HG03066 (cell line): Measurements from ENCODE around the gene CELA3B.
"Not testable (repeated sequence)": the region's sequence is repeated elsewhere in the genome, so short reads cannot be mapped to it uniquely, and the experiment has no call there.

ENCODE experiments used
- ATAC-seq: cut with Tn5 transposase; IDR thresholded peaks from one replicate; pipeline ENCODE4 v1.9.1; 2021; ENCODE audit warnings: low read depth; ENCODE audit not compliant: unreplicated experiment

Gene CELA3B, protein sequence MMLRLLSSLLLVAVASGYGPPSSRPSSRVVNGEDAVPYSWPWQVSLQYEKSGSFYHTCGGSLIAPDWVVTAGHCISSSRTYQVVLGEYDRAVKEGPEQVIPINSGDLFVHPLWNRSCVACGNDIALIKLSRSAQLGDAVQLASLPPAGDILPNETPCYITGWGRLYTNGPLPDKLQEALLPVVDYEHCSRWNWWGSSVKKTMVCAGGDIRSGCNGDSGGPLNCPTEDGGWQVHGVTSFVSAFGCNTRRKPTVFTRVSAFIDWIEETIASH

DNA sequence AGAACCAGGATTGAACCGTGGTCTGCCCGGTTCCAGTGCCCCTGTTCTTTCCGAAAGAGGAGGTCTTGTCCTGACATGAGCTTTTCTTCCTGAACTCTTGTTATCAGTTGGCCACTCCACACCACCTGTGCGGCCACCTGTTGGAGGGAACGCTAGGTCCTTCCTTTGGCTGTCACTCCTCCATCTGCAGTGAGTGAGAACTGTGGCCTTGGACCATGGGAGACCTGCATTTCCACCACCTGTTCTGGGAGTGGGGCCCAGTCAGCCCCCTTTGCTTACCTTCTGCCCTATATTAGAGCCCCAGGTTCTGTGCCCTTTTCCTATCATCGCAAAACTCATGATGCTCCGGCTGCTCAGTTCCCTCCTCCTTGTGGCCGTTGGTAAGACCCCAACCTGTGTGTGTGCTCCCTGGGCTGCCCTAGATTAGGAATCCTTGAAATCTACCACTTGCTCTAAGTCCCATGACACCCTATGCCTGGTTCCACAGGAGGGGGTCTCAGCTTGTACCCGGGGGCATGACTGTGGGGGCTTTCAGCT lies at the start of gene CELA3B:
TSS of gene CELA3B (plus strand) at position 320 of the 537 bp plus-strand sequence. CDS start at position 338, 18 bp downstream.
- ATAC-seq, result not testable (repeated sequence)

DNA sequence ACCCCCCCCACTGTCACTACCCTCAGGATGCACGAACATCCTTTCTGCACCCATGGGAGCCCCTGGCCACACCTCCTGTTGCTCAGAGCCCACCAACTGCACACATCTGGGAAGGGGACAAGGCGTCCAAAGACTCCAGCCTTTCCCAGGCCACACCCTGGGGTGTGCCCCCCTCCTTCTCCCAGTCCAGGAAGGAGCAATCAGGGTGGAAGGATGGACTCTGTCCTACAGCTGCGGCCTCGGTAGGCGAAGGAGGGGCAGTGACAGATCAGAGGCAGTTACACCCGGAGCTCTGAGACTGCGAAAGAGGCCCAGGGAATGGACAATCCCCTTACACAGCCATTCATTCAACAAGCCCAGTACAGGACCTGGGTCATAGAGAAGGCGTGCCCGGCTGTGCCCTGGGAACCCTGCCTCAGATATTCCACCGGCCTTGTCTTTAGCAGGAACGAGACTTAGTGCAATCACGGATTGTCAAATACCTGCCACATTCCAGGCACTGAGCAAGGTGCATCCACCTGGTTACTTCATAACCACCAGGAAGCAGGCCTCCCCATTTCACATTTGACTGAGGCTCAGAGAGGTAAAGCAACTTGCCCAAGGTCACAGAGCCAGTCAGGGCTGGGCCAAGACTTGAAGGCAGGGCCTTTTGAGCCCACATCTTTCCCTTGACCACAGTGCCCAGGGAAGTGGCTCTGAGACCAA lies 49.1 kb upstream of the CELA3B start:
- no peak for ATAC-seq

DNA sequence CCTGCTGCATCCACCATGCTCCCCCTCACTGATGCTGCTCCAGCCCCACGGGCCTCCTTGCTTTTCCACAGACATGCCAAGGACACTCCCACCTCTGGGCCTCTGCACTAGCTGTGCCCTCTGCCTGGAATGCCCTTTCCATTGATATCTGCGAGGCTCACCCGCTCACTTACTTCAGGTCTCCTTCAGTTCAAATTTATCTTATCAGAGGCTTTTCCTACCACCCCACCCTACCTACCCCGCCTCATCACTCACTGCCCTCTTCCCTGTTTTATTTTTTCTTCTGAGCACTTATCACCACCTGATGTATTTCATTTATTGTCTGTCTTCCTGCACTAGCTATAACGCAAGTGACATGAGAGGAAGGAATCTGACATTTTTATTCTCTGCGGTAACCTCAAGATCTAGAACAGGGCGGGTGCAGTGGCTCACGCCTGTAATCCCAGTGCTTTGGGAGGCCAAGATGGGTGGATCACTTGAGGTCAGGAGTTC lies 46.7 kb upstream of the CELA3B start:
- ATAC-seq, result no peak

DNA sequence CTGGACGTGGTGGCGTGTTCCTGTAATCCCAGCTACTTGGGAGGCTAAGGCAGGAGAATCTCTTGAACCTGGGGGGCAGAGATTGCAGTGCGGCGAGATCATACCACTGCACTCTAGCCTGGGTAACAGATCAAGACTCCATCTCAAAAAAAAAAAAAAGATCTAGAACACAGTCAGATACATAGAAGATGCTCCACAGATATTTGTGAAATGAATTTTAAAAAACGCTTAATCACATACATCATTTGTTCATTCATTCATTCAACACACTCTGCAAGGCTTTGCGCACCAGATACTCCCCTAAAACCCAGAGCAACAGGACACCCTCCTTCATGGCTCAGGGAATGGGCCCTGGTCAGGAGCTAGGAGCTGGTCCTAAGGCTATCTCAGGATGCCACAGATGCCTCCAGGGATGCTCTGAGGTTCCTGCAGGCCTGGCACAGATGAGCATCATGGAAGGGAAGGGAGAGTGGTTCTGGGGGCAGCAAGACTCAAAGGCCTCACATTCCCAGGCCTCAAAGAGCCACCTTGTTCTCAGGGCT lies 46.1 kb upstream of the CELA3B start:
- no peak for ATAC-seq

DNA sequence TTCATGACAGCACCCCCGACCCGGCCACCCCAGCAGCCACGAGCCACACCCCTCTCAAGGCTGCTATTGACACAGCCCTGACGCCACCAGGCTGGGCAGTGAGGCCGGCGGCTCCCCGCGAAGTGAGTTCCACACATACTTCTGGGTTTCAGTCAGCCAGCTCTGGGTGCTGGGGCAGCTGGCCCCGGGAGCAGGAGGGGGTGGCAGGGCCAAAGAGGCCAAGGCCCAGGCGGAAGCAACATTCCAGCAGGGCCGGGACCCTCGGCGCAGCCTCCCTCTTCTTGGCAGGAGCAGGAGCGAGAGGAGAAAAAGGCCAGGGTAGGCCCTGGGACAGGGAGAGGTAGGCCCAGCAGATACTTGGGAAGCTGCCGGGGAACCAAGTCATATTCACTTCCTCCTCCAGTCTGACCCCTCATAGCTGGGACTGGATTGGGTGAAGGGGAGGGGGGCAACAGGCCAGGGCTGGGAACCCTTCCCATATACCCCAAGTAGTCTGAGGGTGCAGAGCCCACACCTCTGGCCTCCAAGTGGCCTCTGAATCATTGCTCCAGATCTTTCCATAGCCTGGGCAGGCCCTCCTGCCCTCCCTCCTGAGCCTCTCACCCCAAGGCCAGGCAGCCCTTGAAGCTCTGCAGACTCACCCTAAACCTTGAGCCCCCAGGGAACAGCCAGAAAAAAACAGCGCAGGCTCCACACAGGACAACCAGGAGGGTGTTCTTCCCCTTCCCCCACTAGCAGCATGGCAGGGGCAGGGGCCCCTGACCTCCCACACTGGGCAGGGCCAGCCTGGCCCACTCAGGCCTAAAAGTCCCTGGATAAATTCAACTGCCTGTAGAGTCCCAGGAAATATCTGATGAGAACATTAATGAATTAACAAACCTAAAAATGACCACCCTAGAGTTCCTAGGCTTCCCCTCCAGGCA lies 45.4 kb upstream of the CELA3B start:
- no peak for ATAC-seq

DNA sequence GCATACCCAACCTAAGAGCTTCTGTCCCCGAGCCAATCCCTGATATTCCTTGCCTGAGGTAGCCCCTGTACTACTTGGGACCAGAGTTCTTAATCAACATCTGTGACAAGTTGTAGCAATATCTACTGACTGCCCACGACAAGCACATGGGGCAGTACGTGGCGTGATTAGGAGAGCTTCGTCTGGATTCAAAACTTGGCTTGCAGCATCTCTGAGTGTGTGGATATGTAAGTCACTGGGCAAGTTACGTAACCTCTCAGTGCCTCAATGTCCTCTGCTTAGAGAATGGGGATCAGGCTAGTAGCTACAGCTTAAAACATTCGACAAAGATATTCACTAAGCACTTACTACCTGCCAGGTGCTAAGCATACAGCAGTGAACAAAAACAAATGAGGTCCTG lies 44.7 kb upstream of the CELA3B start:
- no peak for ATAC-seq

DNA sequence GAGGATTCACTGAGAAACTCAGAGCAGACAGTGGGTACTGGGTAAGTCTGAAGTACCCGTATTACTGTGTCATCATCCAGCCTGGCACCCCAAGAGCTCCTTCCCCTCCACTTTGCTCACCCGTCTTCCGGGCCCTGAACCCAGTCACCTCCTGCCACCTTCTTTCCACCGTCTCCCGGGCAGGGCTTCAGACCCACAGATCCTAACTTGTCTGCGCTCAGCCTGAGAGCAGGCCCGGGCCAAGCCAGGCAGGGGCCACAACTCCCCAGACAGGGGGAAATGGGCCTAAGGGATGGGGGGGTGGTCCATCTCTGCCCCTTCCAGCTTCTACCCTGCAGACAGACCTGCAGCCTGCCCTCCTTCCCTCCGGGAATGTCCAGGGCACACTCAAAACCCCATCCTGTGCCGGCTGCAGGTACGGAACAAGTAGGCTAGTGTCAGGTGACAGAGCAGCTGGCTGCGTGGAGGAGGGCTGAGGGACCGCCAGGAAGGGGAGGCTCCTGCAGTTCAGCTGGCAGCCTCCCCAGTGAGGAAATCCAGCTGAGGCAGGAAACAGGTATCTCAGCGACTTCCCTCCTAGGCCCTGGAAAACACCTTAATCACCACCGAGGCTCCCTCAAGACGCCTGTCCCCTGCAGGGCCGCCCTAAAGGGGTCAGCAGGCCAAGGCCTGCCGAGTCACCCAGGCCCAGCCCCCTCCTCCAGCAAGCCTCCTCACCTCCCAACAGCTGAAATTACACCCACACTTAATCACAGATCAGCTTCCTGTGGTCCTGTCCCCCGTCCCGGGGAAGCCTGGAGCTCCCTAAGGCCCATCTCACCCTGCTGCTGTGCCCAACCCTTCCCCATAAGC lies 43.2 kb upstream of the CELA3B start:
- ATAC-seq, result no peak

DNA sequence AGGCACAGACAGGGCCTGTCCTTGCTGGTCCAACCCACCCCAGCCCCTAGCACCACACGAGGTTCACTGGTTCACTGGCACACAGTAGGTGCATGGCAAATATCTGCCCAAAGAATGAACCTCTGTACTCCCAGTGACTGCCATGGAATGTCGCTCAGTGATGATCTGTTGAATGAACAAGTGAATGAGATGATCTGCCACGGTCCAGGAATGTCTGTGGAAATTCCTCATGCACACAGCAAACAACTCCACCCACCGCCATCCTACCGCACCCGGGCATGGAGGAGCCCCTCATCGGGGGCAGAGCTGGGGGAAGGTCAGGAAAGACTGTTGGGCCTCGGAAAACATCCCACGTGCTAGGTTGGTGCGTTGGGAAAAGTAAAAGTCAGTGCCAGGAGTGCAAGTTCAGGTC lies 41.4 kb upstream of the CELA3B start:
- no peak for ATAC-seq

DNA sequence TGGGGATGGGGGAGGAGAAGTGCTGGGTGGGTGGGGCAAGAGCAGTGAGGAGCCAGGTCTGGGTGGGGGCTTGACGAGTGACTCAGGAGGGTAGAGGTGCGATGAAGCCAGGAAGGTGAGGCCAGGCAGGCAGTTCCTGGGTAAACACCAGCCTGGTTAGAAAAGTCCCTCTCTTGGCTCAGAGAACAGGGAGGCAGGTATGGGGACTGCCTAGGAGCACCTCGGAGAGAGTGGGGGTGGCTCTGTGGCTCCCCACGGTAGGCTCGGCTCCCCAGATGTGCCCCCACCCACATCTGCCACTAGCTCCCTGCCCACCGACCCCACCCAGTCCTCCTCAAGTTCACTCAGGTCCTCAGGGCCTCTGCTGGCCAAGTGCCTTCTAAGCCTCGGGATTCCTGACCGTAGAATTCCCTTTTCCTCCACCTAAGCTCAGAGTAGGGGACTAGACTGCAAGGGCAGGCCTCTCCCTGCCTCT lies 40.9 kb upstream of the CELA3B start:
- ATAC-seq, result no peak

DNA sequence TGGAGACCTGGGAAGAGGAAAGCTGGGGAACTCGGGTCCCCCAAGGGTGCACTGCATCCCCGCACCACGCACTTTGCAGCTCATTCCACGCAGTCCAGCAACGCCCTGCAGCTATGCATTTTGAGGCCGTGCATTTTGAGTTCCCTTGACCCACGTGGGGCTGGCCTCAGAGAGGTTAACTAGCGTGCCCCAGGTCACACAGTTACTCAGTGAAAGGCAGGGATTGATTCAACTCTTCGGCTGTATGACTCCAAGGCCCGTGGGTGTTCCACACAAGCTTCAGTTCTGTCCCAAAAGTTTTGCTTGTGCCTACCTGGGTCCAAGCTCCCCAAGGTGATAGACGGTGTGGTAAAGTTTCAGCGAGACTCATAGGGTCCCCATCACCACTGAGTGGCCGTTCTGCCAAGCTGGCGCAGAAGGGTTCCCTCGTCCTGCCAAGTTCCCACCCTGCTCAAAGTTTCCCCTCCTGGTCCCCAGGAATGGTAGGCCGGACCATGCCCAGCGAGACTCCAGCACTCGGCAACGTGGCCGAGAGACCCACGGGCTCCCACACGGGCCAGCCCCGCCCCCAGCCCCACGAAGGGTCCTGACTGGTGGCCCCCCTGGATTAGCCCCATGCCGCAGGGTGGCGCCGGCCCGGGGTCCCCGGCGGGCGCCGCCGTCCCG lies 40.3 kb upstream of the CELA3B start:
- ATAC-seq, result no peak

DNA sequence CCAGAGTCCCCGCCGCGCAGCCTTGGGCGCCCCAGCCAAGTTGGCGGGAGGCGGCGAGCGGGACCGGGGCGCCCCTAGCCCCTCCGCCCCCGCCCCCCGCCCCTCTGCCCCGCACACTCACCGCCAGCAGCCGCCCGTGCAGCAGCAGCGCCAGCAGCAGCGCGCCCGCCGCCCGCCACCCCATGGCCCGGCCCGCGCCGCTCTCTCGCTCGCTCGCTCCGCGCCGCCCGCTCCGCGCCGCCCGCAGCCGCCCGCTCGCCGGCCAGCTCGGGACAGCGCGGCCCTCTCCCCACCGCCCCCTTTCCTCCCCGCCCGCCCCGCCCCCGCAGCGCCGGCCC lies 39.8 kb upstream of the CELA3B start, which contains the start of gene HSPG2:
TSS of gene HSPG2 (minus strand) at position 277 of the 338 bp plus-strand sequence. CDS start at position 184, 93 bp downstream.
- no peak for ATAC-seq

DNA sequence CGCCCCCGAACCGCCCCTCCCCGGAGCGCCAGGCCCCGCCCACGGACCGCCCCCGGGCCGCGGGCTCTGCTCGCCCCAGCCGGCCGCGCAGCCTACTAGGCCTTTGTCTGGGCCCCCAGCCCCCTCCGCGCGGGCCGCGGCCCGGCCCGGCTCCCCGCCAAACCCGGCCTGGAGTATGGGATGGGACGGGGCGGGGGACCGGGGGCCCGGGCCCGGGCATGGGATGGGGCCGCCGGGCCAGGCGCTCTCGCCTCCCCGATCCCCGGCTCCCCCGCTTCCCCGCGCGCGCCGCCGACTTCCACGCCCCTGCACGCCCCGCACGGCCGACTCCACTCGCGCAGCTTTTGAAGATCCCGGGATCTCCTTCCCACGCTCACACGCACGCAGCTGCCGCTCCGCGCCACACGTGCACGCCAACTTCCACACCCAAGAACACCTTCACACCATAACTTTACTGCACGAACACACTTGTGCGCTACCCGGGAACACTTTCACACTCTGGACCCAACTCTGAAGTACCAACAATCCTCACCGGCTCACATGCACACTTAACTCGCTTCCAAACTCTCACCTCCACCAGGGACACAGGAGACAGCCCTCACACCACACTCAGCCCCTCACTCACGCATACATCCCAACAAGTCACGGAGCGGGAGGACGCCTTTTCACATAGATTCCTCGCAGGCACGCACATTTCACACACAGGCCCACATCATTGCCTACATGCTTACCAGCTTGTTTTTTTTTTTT lies 39.3 kb upstream of the CELA3B start:
- peak; percentile 62 for ATAC-seq

DNA sequence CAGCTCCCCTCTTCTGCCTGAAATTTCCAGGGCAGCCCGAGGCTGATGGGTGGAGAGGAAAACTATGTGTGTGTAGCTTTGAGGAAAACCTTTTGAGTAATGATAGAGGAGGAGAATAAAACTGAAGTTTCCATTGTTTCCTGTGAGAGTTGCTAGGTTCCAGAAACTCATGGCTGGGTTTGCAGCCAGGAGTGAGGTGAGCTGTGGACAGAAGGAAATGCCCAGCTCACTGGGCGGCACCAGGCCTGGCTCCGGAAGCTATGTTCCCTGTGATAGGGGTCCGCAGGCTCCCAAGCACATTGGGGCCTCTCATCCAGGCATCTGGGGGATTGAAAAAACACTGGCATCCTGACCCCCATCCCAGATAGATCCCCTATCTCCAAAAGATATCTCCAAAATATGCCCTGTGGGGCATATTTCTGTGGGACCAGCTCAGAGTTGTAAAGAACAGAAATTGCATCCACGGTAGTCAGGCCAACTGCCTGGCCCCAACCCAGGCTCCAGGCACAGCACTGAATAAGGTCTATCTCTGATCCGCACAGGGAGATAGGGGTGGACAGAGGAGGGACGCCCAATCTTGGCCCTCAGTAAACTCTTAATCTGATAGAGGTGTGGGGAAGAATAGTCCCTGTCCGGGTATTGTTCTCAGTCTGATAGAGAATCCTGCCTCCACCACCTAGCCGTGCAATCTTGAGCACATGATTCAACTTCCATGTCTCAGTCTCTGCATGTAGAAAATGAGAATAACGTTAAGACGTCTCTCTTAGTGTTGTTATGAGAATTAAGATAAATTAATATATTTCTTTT lies 37.9 kb upstream of the CELA3B start:
- no peak for ATAC-seq

DNA sequence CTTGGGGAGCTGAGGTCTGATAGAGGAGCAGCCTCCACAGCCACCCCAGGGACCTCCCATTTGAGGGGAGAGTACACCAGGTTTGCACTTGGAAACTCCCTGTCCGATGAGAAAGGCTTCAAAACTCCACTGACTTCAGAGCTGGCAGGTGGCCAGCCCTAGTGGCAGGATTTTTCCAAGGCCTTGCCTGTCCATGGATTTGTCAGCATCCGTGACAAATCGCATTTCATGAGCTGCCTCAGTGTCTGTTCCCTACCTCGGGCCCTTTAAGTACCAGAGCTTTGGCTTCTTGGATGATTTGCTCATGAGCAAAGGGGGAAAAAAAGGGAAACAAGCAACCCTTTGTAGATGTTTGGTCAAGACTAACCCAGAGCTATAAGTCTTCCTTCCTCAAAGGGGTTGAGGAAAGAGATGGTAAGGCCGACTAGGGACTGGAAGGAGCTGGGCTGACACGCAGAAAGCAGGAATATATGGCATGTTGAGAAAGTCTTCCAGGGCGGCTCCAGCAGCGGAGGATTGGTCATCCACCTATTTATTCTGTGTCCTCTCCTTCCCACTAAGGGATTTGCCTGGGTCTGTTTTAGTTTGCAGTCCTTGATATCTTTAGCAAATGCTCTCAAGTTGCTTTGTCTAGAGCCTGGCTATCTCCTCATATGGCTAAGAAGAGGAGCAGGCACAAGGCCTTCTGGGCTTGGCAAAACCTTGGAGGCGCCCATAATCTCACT lies 37.0 kb upstream of the CELA3B start:
- no peak for ATAC-seq

DNA sequence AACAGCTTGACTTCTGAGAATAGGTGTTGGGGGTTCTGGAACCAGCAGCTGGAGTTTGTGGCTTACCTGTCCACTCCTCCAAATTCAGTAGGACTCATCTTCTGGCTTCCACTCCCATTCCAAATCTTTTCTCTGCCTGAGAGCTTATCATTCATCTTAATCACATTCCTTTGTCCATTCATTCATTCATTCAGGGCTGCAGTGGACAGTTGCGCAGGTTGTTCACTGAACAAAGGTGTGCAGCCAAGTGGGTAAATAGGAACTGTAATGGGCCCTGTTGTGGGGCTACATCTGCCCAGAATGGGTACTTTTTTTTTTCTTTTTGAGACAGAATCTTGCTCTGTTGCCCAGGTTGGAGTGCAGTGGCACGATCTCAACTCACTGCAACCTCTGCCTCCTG lies 36.3 kb upstream of the CELA3B start:
- no peak for ATAC-seq

DNA sequence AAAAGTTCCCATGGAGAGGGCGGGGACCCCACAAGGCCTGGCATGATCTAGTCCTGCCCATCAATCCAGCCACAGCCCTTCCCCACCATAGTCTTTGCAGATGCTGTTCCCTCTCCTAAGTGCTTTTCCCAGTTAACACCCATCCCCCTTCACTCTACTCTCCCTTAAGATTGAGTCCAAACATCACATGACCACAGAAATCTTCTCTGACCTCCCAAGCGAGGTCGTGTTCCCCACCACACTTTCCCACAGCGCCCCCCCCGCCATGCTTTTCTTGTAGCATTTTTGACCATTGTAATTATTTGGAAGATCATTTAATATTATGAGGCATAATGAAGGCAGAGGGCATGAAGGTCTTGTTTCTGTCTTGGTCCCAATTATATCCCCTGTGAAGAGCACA lies 35.5 kb upstream of the CELA3B start:
- ATAC-seq, result no peak

DNA sequence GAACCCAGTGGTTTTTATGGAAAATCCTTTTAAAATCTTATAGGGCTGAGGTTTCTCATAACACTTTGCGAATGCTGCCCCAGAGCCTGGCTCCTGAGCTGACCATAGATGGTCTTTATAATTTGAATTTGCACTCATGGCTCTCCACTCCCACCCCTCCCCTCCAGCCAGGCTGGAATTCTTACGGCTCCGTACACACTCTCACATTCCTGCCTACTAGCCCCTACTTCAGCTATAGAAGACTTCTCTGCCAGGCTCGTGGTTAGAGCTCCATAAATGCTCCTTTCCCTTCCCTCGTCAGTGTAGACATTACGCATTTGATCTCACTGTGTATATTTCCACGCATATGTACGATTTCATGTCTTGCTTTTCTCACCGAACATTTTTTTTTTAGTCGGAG lies 34.4 kb upstream of the CELA3B start:
- no peak for ATAC-seq
